GM06990 (cell line): Measurements from ENCODE around the gene ZNF425.

Experiments
- DNase-seq: peaks from one replicate; pipeline ENCODE4 v3.0.0-alpha.2; 2011; ENCODE audit not compliant: insufficient read length; ENCODE audit errors: extremely low read depth
- H3K27me3 ChIP-seq: replicated peaks from 2 replicates; pipeline ENCODE4 v1.6.0; 2011; ENCODE audit warnings: low read length; ENCODE audit not compliant: control insufficient read depth, insufficient read depth
- H3K36me3 ChIP-seq: 2 replicates; pipeline ENCODE4 v1.5.1; 2011; ENCODE audit warnings: low read length; ENCODE audit not compliant: control insufficient read depth, insufficient read depth
- H3K4me3 ChIP-seq: replicated peaks from 2 replicates; pipeline ENCODE4 v1.5.1; 2011; ENCODE audit warnings: low read depth, mild to moderate bottlenecking, control low read depth, low read length
- CTCF ChIP-seq: IDR thresholded peaks from 2 replicates; pipeline ENCODE4 v1.5.1; 2011; ENCODE audit warnings: low read length, control low read depth, mild to moderate bottlenecking, inconsistent platforms; ENCODE audit not compliant: insufficient read depth, poor library complexity, severe bottlenecking

Gene ZNF425

GRCh38 chr7:149125863-149126661 lies at the start of gene ZNF425:
Gene ZNF425 (minus strand): TSS chr7:149126324. CDS start chr7:149126213, 111 bp downstream.
- peak; percentile 86 for TF ChIP-seq CTCF
- peaks cover 4% of the 10 kb centered on the region for H3K36me3 ChIP-seq
- H3K27me3 ChIP-seq: no peaks in the 10 kb centered on the region
- peak; percentile 95 for DNase-seq
- peak within 1 kb of the TSS; percentile 99 for H3K4me3 ChIP-seq

- Histone ChIP-seq H3K27me3 (no peaks in the 10 kb centered on the region), H3K36me3 (peaks cover 12% of the 10 kb centered on the region), H3K4me3 (no peak overlapping the region)
- DNase-seq: no peak
- no peak for TF ChIP-seq CTCF
These were observed 49.0 kb upstream of the ZNF425 start for GRCh38 chr7:149175150-149175549.

- peaks cover 4% of the 10 kb centered on the region for H3K36me3 ChIP-seq
- no peak overlapping the region for H3K4me3 ChIP-seq
- DNase-seq: no peak
- no peaks in the 10 kb centered on the region for H3K27me3 ChIP-seq
- TF ChIP-seq CTCF: no peak
These were observed 46.4 kb upstream of the ZNF425 start for GRCh38 chr7:149172534-149172920.

GRCh38 chr7:149171892-149172533 lies 45.9 kb upstream of the ZNF425 start:
- Histone ChIP-seq H3K4me3 (no peak overlapping the region), H3K27me3 (no peaks in the 10 kb centered on the region), H3K36me3 (peaks cover 7% of the 10 kb centered on the region)
- no peak for TF ChIP-seq CTCF
- DNase-seq: no peak

GRCh38 chr7:149166630-149167352 lies 40.7 kb upstream of the ZNF425 start:
- Histone ChIP-seq H3K4me3 (no peak overlapping the region), H3K36me3 (peaks cover 10% of the 10 kb centered on the region), H3K27me3 (no peaks in the 10 kb centered on the region)
- TF ChIP-seq CTCF: no peak
- no peak for DNase-seq
